Stimulated activated naive B cell treated with anti-CD40 and anti-IgM and Interleukin-4, amounts not matched to agents 10 μg/mL and 1 μg/mL and 100 μg/mL, for 72 hours (primary cell): Measurements from ENCODE around the gene SLC5A11.
A peak's percentile ranks its signal among the peaks of the same experiment; 100 is the strongest.

Experiments
- ATAC-seq, 2 donors: fragments of 150-1000 bp; cut with Tn5 transposase; replicated peaks; 2 replicates each; pipeline ENCODE4 v1.10.0; 2021; ENCODE audit warnings: moderate library complexity in 1 of 2
- DNase-seq: peaks from one replicate; pipeline ENCODE4 v3.0.0; 2021
- H3K27ac Mint-ChIP-seq: one replicate; pipeline ENCODE4 v1.8.0; 2022; ENCODE audit warnings: mild to moderate bottlenecking, mixed read lengths
- H3K27me3 Mint-ChIP-seq, 2 donors: one replicate each; pipeline ENCODE4 v1.8.0; 2022; ENCODE audit warnings: mixed read lengths in 2 of 2
- H3K36me3 Mint-ChIP-seq, 2 donors: one replicate each; pipeline ENCODE4 v1.8.0; 2022; ENCODE audit warnings: mixed read lengths in 2 of 2, mild to moderate bottlenecking in 1 of 2
- H3K4me1 Mint-ChIP-seq, 2 donors: one replicate each; pipeline ENCODE4 v1.8.0; 2022; ENCODE audit warnings: mixed read lengths in 2 of 2, mild to moderate bottlenecking in 1 of 2
- H3K4me3 Mint-ChIP-seq, 2 donors: one replicate each; pipeline ENCODE4 v1.8.0; 2022; ENCODE audit warnings: mild to moderate bottlenecking in 2 of 2, mixed read lengths in 2 of 2, moderate library complexity in 1 of 2
- H3K9me3 Mint-ChIP-seq, 2 donors: one replicate each; pipeline ENCODE4 v1.8.0; 2022; ENCODE audit warnings: mixed read lengths in 2 of 2, mild to moderate bottlenecking in 1 of 2

SLC5A11 gene

GRCh38 chr16:24929409-24929808 is 83.6 kb downstream of the SLC5A11 start:
- no peaks in the 10 kb centered on the region for H3K4me1 Mint-ChIP-seq
- ATAC-seq = no peak
- peak overlapping the region; percentile 31 for H3K27ac Mint-ChIP-seq
- DNase-seq = no peak
- peaks cover 28 to 49% of the 10 kb centered on the region in 2 donors for H3K36me3 Mint-ChIP-seq
- no peak overlapping the region for H3K4me3 Mint-ChIP-seq
- no peaks in the 10 kb centered on the region for H3K9me3 Mint-ChIP-seq
- no peaks in the 10 kb centered on the region for H3K27me3 Mint-ChIP-seq

- H3K27me3 Mint-ChIP-seq = no peaks in the 10 kb centered on the region
- peaks cover 33 to 50% of the 10 kb centered on the region in 2 donors for H3K36me3 Mint-ChIP-seq
- H3K27ac Mint-ChIP-seq = no peak overlapping the region
- peaks cover 0 to 3% of the 10 kb centered on the region in 2 donors for H3K4me1 Mint-ChIP-seq
- DNase-seq (no peak), ATAC-seq (no peak)
- H3K9me3 Mint-ChIP-seq = no peaks in the 10 kb centered on the region
- H3K4me3 Mint-ChIP-seq = no peak overlapping the region
Measured at GRCh38 chr16:24930440-24930839, 84.7 kb downstream of the SLC5A11 start.

GRCh38 chr16:24931091-24931490 is 85.3 kb downstream of the SLC5A11 start:
- Mint-ChIP-seq H3K4me1 (peaks cover 0 to 3% of the 10 kb centered on the region in 2 donors), H3K4me3 (no peak overlapping the region), H3K27me3 (no peaks in the 10 kb centered on the region), H3K9me3 (no peaks in the 10 kb centered on the region), H3K27ac (peak overlapping the region; percentile 33), H3K36me3 (peaks cover 33 to 50% of the 10 kb centered on the region in 2 donors)
- no peak for ATAC-seq
- DNase-seq = no peak

- Mint-ChIP-seq H3K36me3 (peaks cover 22 to 47% of the 10 kb centered on the region in 2 donors), H3K4me3 (no peak overlapping the region), H3K9me3 (no peaks in the 10 kb centered on the region), H3K27me3 (no peaks in the 10 kb centered on the region), H3K4me1 (peaks cover 0 to 3% of the 10 kb centered on the region in 2 donors), H3K27ac (peak overlapping the region; percentile 47)
- ATAC-seq = no peak
- DNase-seq = no peak
Measured at GRCh38 chr16:24935336-24935735, 89.6 kb downstream of the SLC5A11 start.

GRCh38 chr16:24936151-24936550 is 90.4 kb downstream of the SLC5A11 start:
- Mint-ChIP-seq H3K27ac (peak overlapping the region; percentile 75), H3K9me3 (no peaks in the 10 kb centered on the region), H3K27me3 (no peaks in the 10 kb centered on the region), H3K36me3 (peaks cover 25 to 48% of the 10 kb centered on the region in 2 donors), H3K4me3 (no peak overlapping the region), H3K4me1 (peaks cover 0 to 3% of the 10 kb centered on the region in 2 donors)
- ATAC-seq (no peak), DNase-seq (no peak)

- DNase-seq (no peak), ATAC-seq (no peak)
- H3K4me1 Mint-ChIP-seq = peaks cover 0 to 3% of the 10 kb centered on the region in 2 donors
- H3K36me3 Mint-ChIP-seq = peaks cover 24 to 45% of the 10 kb centered on the region in 2 donors
- no peak overlapping the region for H3K27ac Mint-ChIP-seq
- H3K4me3 Mint-ChIP-seq = no peak overlapping the region
- H3K9me3 Mint-ChIP-seq = no peaks in the 10 kb centered on the region
- no peaks in the 10 kb centered on the region for H3K27me3 Mint-ChIP-seq
Measured at GRCh38 chr16:24939224-24939623, 93.5 kb downstream of the SLC5A11 start.

GRCh38 chr16:24939738-24940137 is 94.0 kb downstream of the SLC5A11 start:
- no peak for DNase-seq
- peak overlapping the region; percentile 77 for H3K27ac Mint-ChIP-seq
- H3K4me1 Mint-ChIP-seq = peaks cover 0 to 1% of the 10 kb centered on the region in 2 donors
- no peaks in the 10 kb centered on the region for H3K9me3 Mint-ChIP-seq
- no peaks in the 10 kb centered on the region for H3K27me3 Mint-ChIP-seq
- H3K36me3 Mint-ChIP-seq = peaks cover 22 to 44% of the 10 kb centered on the region in 2 donors
- ATAC-seq = no peak
- H3K4me3 Mint-ChIP-seq = no peak overlapping the region

- no peak for DNase-seq
Measured at GRCh38 chr16:24943471-24943870, 97.7 kb downstream of the SLC5A11 start.

GRCh38 chr16:24944206-24944605 is 98.4 kb downstream of the SLC5A11 start:
- Mint-ChIP-seq H3K27ac (no peak overlapping the region), H3K27me3 (no peaks in the 10 kb centered on the region), H3K4me1 (no peaks in the 10 kb centered on the region), H3K36me3 (peaks cover 32 to 69% of the 10 kb centered on the region in 2 donors), H3K4me3 (no peak overlapping the region), H3K9me3 (no peaks in the 10 kb centered on the region)
- ATAC-seq (no peak), DNase-seq (no peak)

More at GRCh38 chr16:24943471-24943870, 97.7 kb downstream of the SLC5A11 start:
- ATAC-seq = no peak
- Mint-ChIP-seq H3K4me3 (no peak overlapping the region), H3K27me3 (no peaks in the 10 kb centered on the region), H3K9me3 (no peaks in the 10 kb centered on the region), H3K36me3 (peaks cover 30 to 68% of the 10 kb centered on the region in 2 donors), H3K4me1 (no peaks in the 10 kb centered on the region), H3K27ac (no peak overlapping the region)

GRCh38 chr16:24946155-24946554 is 100.4 kb downstream of the SLC5A11 start:
- Mint-ChIP-seq H3K4me3 (no peak overlapping the region), H3K36me3 (peaks cover 35 to 64% of the 10 kb centered on the region in 2 donors), H3K27ac (peak overlapping the region; percentile 52), H3K9me3 (no peaks in the 10 kb centered on the region), H3K4me1 (no peaks in the 10 kb centered on the region), H3K27me3 (no peaks in the 10 kb centered on the region)
- DNase-seq (no peak), ATAC-seq (no peak)

- peaks cover 35 to 58% of the 10 kb centered on the region in 2 donors for H3K36me3 Mint-ChIP-seq
- no peak for DNase-seq
- no peaks in the 10 kb centered on the region for H3K27me3 Mint-ChIP-seq
- H3K27ac Mint-ChIP-seq = no peak overlapping the region
- ATAC-seq = no peak
- H3K9me3 Mint-ChIP-seq = no peaks in the 10 kb centered on the region
- peaks cover 3 to 5% of the 10 kb centered on the region in 2 donors for H3K4me1 Mint-ChIP-seq
- H3K4me3 Mint-ChIP-seq = no peak overlapping the region
Measured at GRCh38 chr16:24950275-24950674, 104.5 kb downstream of the SLC5A11 start.

GRCh38 chr16:24953306-24953705 is 107.5 kb downstream of the SLC5A11 start:
- ATAC-seq (no peak), DNase-seq (no peak)
- Mint-ChIP-seq H3K27ac (peak overlapping the region; percentile 63), H3K36me3 (peaks cover 49 to 65% of the 10 kb centered on the region in 2 donors), H3K27me3 (no peaks in the 10 kb centered on the region), H3K4me3 (no peak overlapping the region), H3K9me3 (no peaks in the 10 kb centered on the region), H3K4me1 (peaks cover 6 to 27% of the 10 kb centered on the region in 2 donors)

- H3K4me3 Mint-ChIP-seq = no peak overlapping the region
- ATAC-seq = no peak
Measured at GRCh38 chr16:24953721-24954120, 108.0 kb downstream of the SLC5A11 start.

GRCh38 chr16:24954137-24954536 is 108.4 kb downstream of the SLC5A11 start:
- peaks cover 7 to 27% of the 10 kb centered on the region in 2 donors for H3K4me1 Mint-ChIP-seq
- no peaks in the 10 kb centered on the region for H3K9me3 Mint-ChIP-seq
- peak overlapping the region; percentile 48 for H3K27ac Mint-ChIP-seq
- H3K27me3 Mint-ChIP-seq = no peaks in the 10 kb centered on the region
- H3K36me3 Mint-ChIP-seq = peaks cover 54 to 68% of the 10 kb centered on the region in 2 donors
- ATAC-seq (no peak), DNase-seq (no peak)
- H3K4me3 Mint-ChIP-seq = no peak overlapping the region

More at GRCh38 chr16:24953721-24954120, 108.0 kb downstream of the SLC5A11 start:
- Mint-ChIP-seq H3K27me3 (no peaks in the 10 kb centered on the region), H3K27ac (peak overlapping the region; percentile 63), H3K36me3 (peaks cover 50 to 66% of the 10 kb centered on the region in 2 donors), H3K4me1 (peaks cover 6 to 27% of the 10 kb centered on the region in 2 donors), H3K9me3 (no peaks in the 10 kb centered on the region)
- no peak for DNase-seq

- no peak overlapping the region for H3K4me3 Mint-ChIP-seq
- peak in 1 of 2 donors; percentile 45 for ATAC-seq
- H3K9me3 Mint-ChIP-seq = no peaks in the 10 kb centered on the region
- H3K4me1 Mint-ChIP-seq = peaks cover 12 to 37% of the 10 kb centered on the region in 2 donors
- DNase-seq = no peak
- H3K36me3 Mint-ChIP-seq = peaks cover 57 to 65% of the 10 kb centered on the region in 2 donors
- H3K27ac Mint-ChIP-seq = peak overlapping the region; percentile 62
- H3K27me3 Mint-ChIP-seq = no peaks in the 10 kb centered on the region
Measured at GRCh38 chr16:24955975-24956731, 110.4 kb downstream of the SLC5A11 start.
